K562 (cell line): Measurements from ENCODE around the gene EIF2S1. TPM values are rescaled to one million over a fixed set of nuclear protein-coding genes. Genes with fewer than 3 reads are reported as not detected.

Experiments used
- BACH1 ChIP-seq: fragments of 200-800 bp; sonication (Bioruptor generic); IDR thresholded peaks from 2 replicates; pipeline ENCODE4 v1.6.1; 2016; ENCODE audit warnings: missing genetic modification characterization, missing compliant biosample characterization
- CBFA2T3 ChIP-seq: fragments of 450-650 bp; IDR thresholded peaks from 2 replicates; pipeline ENCODE4 v1.6.1; 2017
- CXXC5 ChIP-seq: fragments of 250-450 bp; sonication (Bioruptor Pico); IDR thresholded peaks from 2 replicates; pipeline ENCODE4 v1.8.0; 2022; ENCODE audit warnings: inconsistent platforms, mild to moderate bottlenecking, moderate library complexity
- DNMT1 ChIP-seq: fragments of 450-650 bp; IDR thresholded peaks from 2 replicates; pipeline ENCODE4 v1.6.1; 2016; ENCODE audit warnings: antibody characterized with exemption, mild to moderate bottlenecking
- DPF2 ChIP-seq: fragments of 450-650 bp; IDR thresholded peaks from 2 replicates; pipeline ENCODE4 v1.6.1; 2016
- ERF ChIP-seq: fragments of 450-650 bp; formaldehyde crosslinking; IDR thresholded peaks from 2 replicates; pipeline ENCODE4 v1.4.0; 2020; ENCODE audit warnings: mild to moderate bottlenecking, mixed read lengths
- GTF2E2 ChIP-seq: fragments of 200-800 bp; sonication (Bioruptor generic); IDR thresholded peaks from 2 replicates; pipeline ENCODE4 v1.6.1; 2016; ENCODE audit warnings: missing genetic modification characterization, missing compliant biosample characterization
- HDAC6 ChIP-seq: IDR thresholded peaks from 2 replicates; pipeline ENCODE4 v1.6.1; 2012; ENCODE audit warnings: low read depth, mild to moderate bottlenecking, control low read depth, inconsistent platforms, low read length, moderate library complexity
- MYBL2 ChIP-seq, 2 experiments: fragments of 450-650 bp in 1 of 2; sonication (generic) in 1 of 2; formaldehyde crosslinking in 1 of 2; IDR thresholded peaks; 2 replicates each; pipeline versions ENCODE4 v1.6.1 to v1.8.1; 2017 to 2022; ENCODE audit warnings: borderline replicate concordance in 1 of 2, inconsistent platforms in 1 of 2, low read depth in 1 of 2, mild to moderate bottlenecking in 1 of 2, missing genetic modification reagents in 1 of 2, moderate library complexity in 1 of 2
- NCOR1 ChIP-seq: fragments of 450-650 bp; IDR thresholded peaks from 2 replicates; pipeline ENCODE4 v1.6.1; 2016; ENCODE audit warnings: mild to moderate bottlenecking, moderate library complexity
- NRF1 ChIP-seq, 2 experiments: fragments of 450-650 bp; IDR thresholded peaks in 1 of 2; conservative IDR thresholded peaks in 1 of 2; 2 replicates each; pipeline ENCODE4 v1.6.1; 2014; ENCODE audit warnings: mild to moderate bottlenecking in 2 of 2
- PTBP1 ChIP-seq: fragments of 200-400 bp; formaldehyde crosslinking; IDR thresholded peaks from 2 replicates; pipeline ENCODE4 v1.6.1; 2017; ENCODE audit warnings: low read depth, low read length
- STAT5A ChIP-seq: IDR thresholded peaks from 2 replicates; pipeline ENCODE4 v1.6.1; 2012; ENCODE audit warnings: low read length, inconsistent platforms, borderline replicate concordance
- TFE3 ChIP-seq: fragments of 450-650 bp; formaldehyde crosslinking; IDR thresholded peaks from 2 replicates; pipeline ENCODE4 v1.4.0; 2020; ENCODE audit warnings: mild to moderate bottlenecking, mixed read lengths
- U2AF2 ChIP-seq: fragments of 200-400 bp; formaldehyde crosslinking; optimal IDR thresholded peaks from 2 replicates; pipeline ENCODE3; 2017; ENCODE audit warnings: low read depth, mild to moderate bottlenecking, low read length
- ZNF316 ChIP-seq: fragments of 450-650 bp; IDR thresholded peaks from 2 replicates; pipeline ENCODE4 v1.6.1; 2016
- ZNF507 ChIP-seq: conservative IDR thresholded peaks from 2 replicates; pipeline ENCODE4 v1.6.1; 2017; ENCODE audit warnings: missing genetic modification characterization, missing compliant biosample characterization
- ZNF79 ChIP-seq: fragments of 250-450 bp; sonication (Bioruptor Pico); IDR thresholded peaks from 2 replicates; pipeline ENCODE4 v1.4.0; 2020; ENCODE audit warnings: low read depth, mild to moderate bottlenecking, moderate library complexity
- polyA plus RNA-seq, 8 experiments: library from polyadenylated mRNA; depleted of rRNA in 4 of 8; stranded (reverse) in 5 of 8; unstranded in 3 of 8; fragments of >200 nt; fragmentation: Nextera tagmentation in 2 of 8; fragmentation: Illumina TruSeq in 1 of 8; extraction: Ambion mirVana in 2 of 8; extraction: Trizol in 1 of 8; gene quantifications; 2 replicates each; pipeline versions ENCODE4 v1.2.1 to v1.2.3, GENCODE V29; 2011 to 2014; ENCODE audit warnings: inconsistent platforms in 1 of 8, missing spikeins in 1 of 8
- total RNA-seq, 7 experiments: library from RNA; depleted of rRNA in 6 of 7; stranded (reverse); fragments of >200 nt in 6 of 7; fragmentation: Illumina TruSeq in 2 of 7; extraction: Trizol in 2 of 7; gene quantifications; 2 replicates each; pipeline versions ENCODE4 v1.2.1 to v1.2.3, GENCODE V29; 2011 to 2021; ENCODE audit warnings: low replicate concordance in 1 of 7
- TF ChIP-seq, protein P1 (sequence below), 3 experiments: fragments of 200-800 bp in 1 of 3; fragments of 250-450 bp in 1 of 3; fragments of 450-650 bp in 1 of 3; sonication (Bioruptor Pico) in 1 of 3; sonication (Bioruptor generic) in 1 of 3; formaldehyde crosslinking in 1 of 3; IDR thresholded peaks; 2 replicates each; pipeline versions ENCODE4 v1.6.1 to v1.8.0; 2016 to 2022; ENCODE audit warnings: mild to moderate bottlenecking in 2 of 3, missing genetic modification characterization in 2 of 3, missing compliant biosample characterization in 1 of 3, moderate library complexity in 1 of 3
- TF ChIP-seq, protein P2 (sequence below): IDR thresholded peaks from 2 replicates; pipeline ENCODE4 v1.6.1; 2011; ENCODE audit warnings: borderline replicate concordance, low read depth, mild to moderate bottlenecking, moderate library complexity, low read length; ENCODE audit not compliant: insufficient read depth, poor library complexity, severe bottlenecking
- TF ChIP-seq, protein P3 (sequence below): fragments of 250-450 bp; sonication (Bioruptor Pico); IDR thresholded peaks from 2 replicates; pipeline ENCODE4 v1.4.0; 2020; ENCODE audit warnings: mild to moderate bottlenecking, moderate library complexity

EIF2S1 gene
- total and polyA plus RNA-seq, 9 of the 15 experiments (the other 6 are each of a cell fraction or from before 2014, with no cell fraction given): 216 to 1,018 (median 332) TPM

- TF ChIP-seq, protein P1, sequence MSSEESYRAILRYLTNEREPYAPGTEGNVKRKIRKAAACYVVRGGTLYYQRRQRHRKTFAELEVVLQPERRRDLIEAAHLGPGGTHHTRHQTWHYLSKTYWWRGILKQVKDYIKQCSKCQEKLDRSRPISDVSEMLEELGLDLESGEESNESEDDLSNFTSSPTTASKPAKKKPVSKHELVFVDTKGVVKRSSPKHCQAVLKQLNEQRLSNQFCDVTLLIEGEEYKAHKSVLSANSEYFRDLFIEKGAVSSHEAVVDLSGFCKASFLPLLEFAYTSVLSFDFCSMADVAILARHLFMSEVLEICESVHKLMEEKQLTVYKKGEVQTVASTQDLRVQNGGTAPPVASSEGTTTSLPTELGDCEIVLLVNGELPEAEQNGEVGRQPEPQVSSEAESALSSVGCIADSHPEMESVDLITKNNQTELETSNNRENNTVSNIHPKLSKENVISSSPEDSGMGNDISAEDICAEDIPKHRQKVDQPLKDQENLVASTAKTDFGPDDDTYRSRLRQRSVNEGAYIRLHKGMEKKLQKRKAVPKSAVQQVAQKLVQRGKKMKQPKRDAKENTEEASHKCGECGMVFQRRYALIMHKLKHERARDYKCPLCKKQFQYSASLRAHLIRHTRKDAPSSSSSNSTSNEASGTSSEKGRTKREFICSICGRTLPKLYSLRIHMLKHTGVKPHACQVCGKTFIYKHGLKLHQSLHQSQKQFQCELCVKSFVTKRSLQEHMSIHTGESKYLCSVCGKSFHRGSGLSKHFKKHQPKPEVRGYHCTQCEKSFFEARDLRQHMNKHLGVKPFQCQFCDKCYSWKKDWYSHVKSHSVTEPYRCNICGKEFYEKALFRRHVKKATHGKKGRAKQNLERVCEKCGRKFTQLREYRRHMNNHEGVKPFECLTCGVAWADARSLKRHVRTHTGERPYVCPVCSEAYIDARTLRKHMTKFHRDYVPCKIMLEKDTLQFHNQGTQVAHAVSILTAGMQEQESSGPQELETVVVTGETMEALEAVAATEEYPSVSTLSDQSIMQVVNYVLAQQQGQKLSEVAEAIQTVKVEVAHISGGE (CRISPR knock-in tag; IDR thresholded peaks at IDR 0.05): no peak
- TF ChIP-seq CXXC5 (CRISPR knock-in tag) (peak; percentile 42; the same call in 1 of the 2 replicates), TFE3 (CRISPR knock-in tag) (no peak), ERF (CRISPR knock-in tag) (no peak), ZNF507 (tag) (no peak), NCOR1 (0 out of 2 replicates have a peak, but pooled peaks have one; percentile 28), HDAC6 (no peak), ZNF316 (no peak), GTF2E2 (tag) (no peak), DNMT1 (no peak), STAT5A (no peak), DPF2 (0 out of 2 replicates have a peak, but pooled peaks have one; percentile 21), CBFA2T3 (peak; percentile 67), NRF1 (conservative IDR thresholded peaks at IDR 0.05 in 1 of 2, IDR thresholded peaks at IDR 0.05 in 1 of 2) (no peak), MYBL2 (IDR thresholded peaks at IDR 0.05; ENCODE audit: low read depth) (no peak), MYBL2 (CRISPR knock-in tag; IDR thresholded peaks at IDR 0.05; ENCODE audit: borderline replicate concordance) (no peak), U2AF2 (no peak), PTBP1 (no peak), BACH1 (tag) (no peak), ZNF79 (no peak)
- TF ChIP-seq, protein P2, sequence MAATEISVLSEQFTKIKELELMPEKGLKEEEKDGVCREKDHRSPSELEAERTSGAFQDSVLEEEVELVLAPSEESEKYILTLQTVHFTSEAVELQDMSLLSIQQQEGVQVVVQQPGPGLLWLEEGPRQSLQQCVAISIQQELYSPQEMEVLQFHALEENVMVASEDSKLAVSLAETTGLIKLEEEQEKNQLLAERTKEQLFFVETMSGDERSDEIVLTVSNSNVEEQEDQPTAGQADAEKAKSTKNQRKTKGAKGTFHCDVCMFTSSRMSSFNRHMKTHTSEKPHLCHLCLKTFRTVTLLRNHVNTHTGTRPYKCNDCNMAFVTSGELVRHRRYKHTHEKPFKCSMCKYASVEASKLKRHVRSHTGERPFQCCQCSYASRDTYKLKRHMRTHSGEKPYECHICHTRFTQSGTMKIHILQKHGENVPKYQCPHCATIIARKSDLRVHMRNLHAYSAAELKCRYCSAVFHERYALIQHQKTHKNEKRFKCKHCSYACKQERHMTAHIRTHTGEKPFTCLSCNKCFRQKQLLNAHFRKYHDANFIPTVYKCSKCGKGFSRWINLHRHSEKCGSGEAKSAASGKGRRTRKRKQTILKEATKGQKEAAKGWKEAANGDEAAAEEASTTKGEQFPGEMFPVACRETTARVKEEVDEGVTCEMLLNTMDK: no peak
- TF ChIP-seq, protein P3, sequence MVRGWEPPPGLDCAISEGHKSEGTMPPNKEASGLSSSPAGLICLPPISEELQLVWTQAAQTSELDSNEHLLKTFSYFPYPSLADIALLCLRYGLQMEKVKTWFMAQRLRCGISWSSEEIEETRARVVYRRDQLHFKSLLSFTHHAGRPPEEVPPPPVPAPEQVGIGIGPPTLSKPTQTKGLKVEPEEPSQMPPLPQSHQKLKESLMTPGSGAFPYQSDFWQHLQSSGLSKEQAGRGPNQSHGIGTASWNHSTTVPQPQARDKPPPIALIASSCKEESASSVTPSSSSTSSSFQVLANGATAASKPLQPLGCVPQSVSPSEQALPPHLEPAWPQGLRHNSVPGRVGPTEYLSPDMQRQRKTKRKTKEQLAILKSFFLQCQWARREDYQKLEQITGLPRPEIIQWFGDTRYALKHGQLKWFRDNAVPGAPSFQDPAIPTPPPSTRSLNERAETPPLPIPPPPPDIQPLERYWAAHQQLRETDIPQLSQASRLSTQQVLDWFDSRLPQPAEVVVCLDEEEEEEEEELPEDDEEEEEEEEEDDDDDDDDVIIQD (CRISPR knock-in tag): no peak
These were observed 29.1 kb downstream of the EIF2S1 start (continued) for GRCh38 chr14:67389275-67389674.
